Testis (tissue), 3 donors: ENCODE data around the gene TTC39B. TPM values are rescaled to one million over a fixed set of nuclear protein-coding genes. Genes with fewer than 3 reads are reported as not detected.

Source experiments
- DNase-seq: peaks from one replicate; pipeline ENCODE4 v3.0.0-alpha.2; 2019
- H3K27ac ChIP-seq, 2 donors: fragments of 200-600 bp; sonication (generic); one replicate each; pipeline ENCODE4 v1.5.1; 2019
- H3K27me3 ChIP-seq: fragments of 200-600 bp; sonication (generic); one replicate; pipeline ENCODE4 v1.5.1; 2019
- H3K36me3 ChIP-seq: fragments of 200-600 bp; sonication (generic); one replicate; pipeline ENCODE4 v1.5.1; 2017; ENCODE audit warnings: low read depth; ENCODE audit errors: missing control alignments
- H3K4me1 ChIP-seq: fragments of 200-600 bp; sonication (generic); one replicate; pipeline ENCODE4 v1.5.1; 2019
- H3K4me3 ChIP-seq, 2 donors: fragments of 200-600 bp; sonication (generic); one replicate each; pipeline ENCODE4 v1.5.1; 2017 to 2019
- H3K9me3 ChIP-seq: fragments of 200-600 bp; sonication (generic); one replicate; pipeline ENCODE4 v1.5.1; 2017
- POLR2A ChIP-seq: fragments of 450-650 bp; IDR thresholded peaks from one replicate; pipeline ENCODE4 v1.6.1; 2017; ENCODE audit warnings: antibody characterized with exemption, mild to moderate bottlenecking, moderate library complexity
- WGBS, 2 donors: methylation state at CpG; one replicate each; pipeline ENCODE4 v1.1.5; 2018; 5-methylcytosine and 5-hydroxymethylcytosine counted together
- intact Hi-C: fragments of 100-400 bp; cut with DNase I; formaldehyde crosslinking; loops from one replicate; pipeline ENCODE4 v1.15.1; 2023; ENCODE audit warnings: low total_unique reads
- polyA plus RNA-seq: library from polyadenylated mRNA; stranded (reverse); fragments of 350-450 nt; fragmentation: Illumina TruSeq; extraction: RNeasy Lipid Tissue Mini Kit (QIAGEN cat#74804); gene quantifications from one replicate; pipeline ENCODE4 v1.2.3, GENCODE V29; 2014; ENCODE audit warnings: low read depth, low replicate concordance; ENCODE audit not compliant: insufficient read depth
- total RNA-seq, 2 donors: library from RNA; depleted of rRNA; stranded (reverse); fragments of >200 nt; gene quantifications; one replicate each; pipeline ENCODE4 v1.2.3, GENCODE V29; 2016
- TF ChIP-seq, protein P1 (sequence below), 3 experiments: fragments of 450-650 bp in 2 of 3; fragments of 200-600 bp in 1 of 3; sonication (generic) in 1 of 3; IDR thresholded peaks; one replicate each; pipeline ENCODE4 v1.5.1; 2016 to 2019; ENCODE audit warnings: antibody characterized with exemption in 3 of 3, mild to moderate bottlenecking in 2 of 3, moderate library complexity in 1 of 3

Gene TTC39B
- total and polyA plus RNA-seq, 3 donors from 2014 or later = 5.7 to 8.9 (median 8.5) TPM

DNA sequence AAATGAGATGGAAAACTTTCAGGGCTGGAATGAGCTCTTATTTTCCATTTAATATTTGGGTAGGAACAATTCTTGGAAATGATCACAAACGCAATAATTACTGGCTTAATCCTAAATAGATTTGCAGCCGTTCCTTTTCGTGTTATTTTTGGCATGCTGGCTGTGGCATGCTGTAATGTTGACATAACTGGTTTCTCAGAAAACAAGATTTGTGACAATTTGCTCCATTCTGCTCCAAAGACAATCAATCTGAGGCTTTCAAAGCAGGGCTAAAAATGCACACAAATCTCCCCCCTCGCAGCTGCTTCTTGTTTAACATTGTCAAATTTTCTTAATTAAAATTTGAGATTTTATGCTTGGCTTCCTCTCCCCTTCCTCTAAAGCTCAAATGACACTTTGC, 151.2 kb downstream of the TTC39B start:
- peak; percentile 46 for DNase-seq
- Histone ChIP-seq H3K4me3 (no peak overlapping the region), H3K9me3 (no peaks in the 10 kb centered on the region), H3K4me1 (no peaks in the 10 kb centered on the region), H3K27ac (peak overlapping the region; percentile 14 to 86), H3K27me3 (no peaks in the 10 kb centered on the region), H3K36me3 (no peaks in the 10 kb centered on the region)
- 35 to 37% methylated on average over 4 of the region's 4 CpGs for WGBS, 2 donors
- TF ChIP-seq POLR2A = no peak
- TF ChIP-seq, protein P1, sequence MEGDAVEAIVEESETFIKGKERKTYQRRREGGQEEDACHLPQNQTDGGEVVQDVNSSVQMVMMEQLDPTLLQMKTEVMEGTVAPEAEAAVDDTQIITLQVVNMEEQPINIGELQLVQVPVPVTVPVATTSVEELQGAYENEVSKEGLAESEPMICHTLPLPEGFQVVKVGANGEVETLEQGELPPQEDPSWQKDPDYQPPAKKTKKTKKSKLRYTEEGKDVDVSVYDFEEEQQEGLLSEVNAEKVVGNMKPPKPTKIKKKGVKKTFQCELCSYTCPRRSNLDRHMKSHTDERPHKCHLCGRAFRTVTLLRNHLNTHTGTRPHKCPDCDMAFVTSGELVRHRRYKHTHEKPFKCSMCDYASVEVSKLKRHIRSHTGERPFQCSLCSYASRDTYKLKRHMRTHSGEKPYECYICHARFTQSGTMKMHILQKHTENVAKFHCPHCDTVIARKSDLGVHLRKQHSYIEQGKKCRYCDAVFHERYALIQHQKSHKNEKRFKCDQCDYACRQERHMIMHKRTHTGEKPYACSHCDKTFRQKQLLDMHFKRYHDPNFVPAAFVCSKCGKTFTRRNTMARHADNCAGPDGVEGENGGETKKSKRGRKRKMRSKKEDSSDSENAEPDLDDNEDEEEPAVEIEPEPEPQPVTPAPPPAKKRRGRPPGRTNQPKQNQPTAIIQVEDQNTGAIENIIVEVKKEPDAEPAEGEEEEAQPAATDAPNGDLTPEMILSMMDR (IDR thresholded peaks at IDR 0.05) = no peak
- intact Hi-C loops = no loop called here

DNA sequence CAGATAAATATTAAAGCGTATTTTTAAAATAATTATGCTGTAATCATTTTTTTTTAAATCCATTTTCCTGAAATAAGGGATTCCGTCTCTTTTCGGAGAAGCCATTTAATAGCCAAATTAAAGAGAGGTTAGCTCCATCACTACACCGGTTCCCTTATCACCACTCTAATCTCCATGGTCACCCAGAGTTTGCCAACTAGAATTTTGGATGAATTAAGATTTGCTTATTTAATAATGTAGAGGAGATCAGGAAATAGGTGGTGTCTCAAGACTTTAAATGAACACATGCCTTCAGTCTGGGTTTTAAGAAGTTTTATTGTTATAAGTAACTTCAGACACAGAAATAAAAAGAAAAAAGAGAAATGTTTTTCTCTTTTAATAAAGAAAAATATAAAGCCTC, 151.7 kb downstream of the TTC39B start:
- TF ChIP-seq, protein P1 (IDR thresholded peaks at IDR 0.05) = no peak
- TF ChIP-seq POLR2A = no peak
- WGBS, 2 donors = 43 to 58% methylated on average over 4 of the region's 4 CpGs
- no peak for DNase-seq
- no peaks in the 10 kb centered on the region for H3K9me3 ChIP-seq
- no peaks in the 10 kb centered on the region for H3K4me1 ChIP-seq
- no peaks in the 10 kb centered on the region for H3K27me3 ChIP-seq
- intact Hi-C loops = no loop called here
- H3K4me3 ChIP-seq = no peak overlapping the region
- no peaks in the 10 kb centered on the region for H3K36me3 ChIP-seq
- H3K27ac ChIP-seq = peak overlapping the region; percentile 6 to 86

DNA sequence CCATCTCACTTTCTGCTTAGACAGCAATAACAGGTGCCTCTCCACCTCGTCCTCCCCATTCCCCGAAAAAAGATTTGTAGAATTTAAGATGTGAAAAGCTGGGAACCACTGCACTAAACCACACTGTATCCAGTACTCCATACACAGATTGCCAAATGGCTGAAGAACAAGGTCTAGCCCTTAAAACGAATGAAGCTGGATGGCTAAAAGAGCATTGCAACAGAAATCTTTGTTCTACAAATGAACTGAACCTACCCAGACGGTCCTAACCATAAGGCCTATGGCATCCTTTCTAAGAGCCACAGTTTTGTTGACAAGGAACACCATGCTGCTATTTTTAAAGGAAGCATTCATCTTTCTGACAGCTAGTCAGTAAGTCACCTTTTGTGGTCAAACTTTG, 152.3 kb downstream of the TTC39B start:
- Histone ChIP-seq H3K27ac (peak overlapping the region in 1 of 2 donors; percentile 86), H3K36me3 (no peaks in the 10 kb centered on the region), H3K27me3 (no peaks in the 10 kb centered on the region), H3K9me3 (no peaks in the 10 kb centered on the region), H3K4me3 (no peak overlapping the region), H3K4me1 (no peaks in the 10 kb centered on the region)
- 60 to 65% methylated on average over 4 of the region's 4 CpGs for WGBS, 2 donors
- intact Hi-C loops = no loop called here
- no peak for DNase-seq
- TF ChIP-seq, protein P1 (IDR thresholded peaks at IDR 0.05) = no peak
- TF ChIP-seq POLR2A = no peak

DNA sequence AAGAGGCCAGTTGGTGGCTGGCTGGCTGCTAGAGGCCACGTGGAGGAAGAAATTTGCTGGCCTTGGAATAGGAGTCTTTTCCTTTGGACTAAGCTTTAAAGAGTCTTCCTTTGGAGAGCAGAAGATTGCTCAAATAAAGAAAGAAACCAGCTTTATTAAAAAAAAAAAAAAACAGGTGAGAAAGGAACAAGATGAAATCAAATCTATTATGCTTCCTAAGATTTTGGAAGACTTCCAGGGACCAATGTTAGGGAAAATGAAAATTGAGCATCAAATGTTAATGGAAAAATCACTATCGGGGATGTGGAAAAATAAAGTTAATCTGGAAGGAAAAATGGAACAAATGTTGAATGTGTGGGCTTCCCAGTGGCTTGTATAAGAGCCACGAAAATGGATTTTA, 153.1 kb downstream of the TTC39B start:
- 53 to 58% methylated on average over 3 of the region's 3 CpGs for WGBS, 2 donors
- TF ChIP-seq, protein P1 (IDR thresholded peaks at IDR 0.05) = no peak
- TF ChIP-seq POLR2A = no peak
- peak overlapping the region in 1 of 2 donors; percentile 86 for H3K27ac ChIP-seq

DNA sequence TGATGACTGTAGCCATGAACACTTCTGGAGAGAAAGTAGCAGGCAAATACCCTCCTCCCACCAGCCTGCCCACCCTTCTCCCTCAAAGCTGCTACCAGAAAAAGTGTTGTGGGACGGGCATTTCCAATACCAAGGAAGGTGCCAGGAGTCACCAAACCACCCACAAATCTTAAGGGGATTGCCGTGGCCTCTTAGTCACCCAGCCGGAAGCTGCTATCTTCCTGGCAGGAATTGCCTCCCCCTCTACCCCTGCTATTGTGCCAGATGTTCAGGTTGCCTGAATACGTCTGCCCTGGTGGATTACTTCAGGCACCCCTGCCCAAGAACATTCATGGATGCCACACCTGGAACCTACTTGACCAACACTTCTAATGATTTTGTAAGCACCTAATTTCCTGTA, 156.1 kb downstream of the TTC39B start:
- no peak for DNase-seq
- TF ChIP-seq POLR2A = no peak
- TF ChIP-seq, protein P1 (IDR thresholded peaks at IDR 0.05) = no peak
- WGBS, 2 donors = 73 to 90% methylated on average over 4 of the region's 4 CpGs
- Histone ChIP-seq H3K9me3 (no peaks in the 10 kb centered on the region), H3K36me3 (no peaks in the 10 kb centered on the region), H3K4me3 (no peak overlapping the region), H3K4me1 (no peaks in the 10 kb centered on the region), H3K27ac (no peak overlapping the region), H3K27me3 (no peaks in the 10 kb centered on the region)
- intact Hi-C loops = no loop called here

More for the DNA sequence above, 153.1 kb downstream of the TTC39B start:
- DNase-seq = no peak
- Histone ChIP-seq H3K4me3 (no peak overlapping the region), H3K4me1 (no peaks in the 10 kb centered on the region), H3K36me3 (no peaks in the 10 kb centered on the region), H3K27me3 (no peaks in the 10 kb centered on the region), H3K9me3 (no peaks in the 10 kb centered on the region)
- intact Hi-C loops = no loop called here
